Osteoblast (primary cell): ENCODE results near the gene C1R. TPM values are rescaled to one million over a fixed set of nuclear protein-coding genes. Genes with fewer than 3 reads are reported as not detected.

Source experiments
- DNase-seq: peaks from one replicate; pipeline ENCODE4 v3.0.0; 2011; ENCODE audit warnings: low spot score, mixed read lengths; ENCODE audit not compliant: insufficient read length; ENCODE audit errors: missing footprints
- H2AFZ ChIP-seq: 2 replicates; pipeline ENCODE4 v1.6.0; 2011; ENCODE audit warnings: mild to moderate bottlenecking, low read length
- H3K27ac ChIP-seq: 2 replicates; pipeline ENCODE4 v1.5.1; 2011; ENCODE audit warnings: mild to moderate bottlenecking, low read depth, low read length, moderate library complexity
- H3K27me3 ChIP-seq: 2 replicates; pipeline ENCODE4 v1.6.0; 2012; ENCODE audit warnings: mild to moderate bottlenecking, control low read depth, inconsistent platforms, low read length, moderate library complexity; ENCODE audit not compliant: insufficient read depth
- H3K36me3 ChIP-seq: 2 replicates; pipeline ENCODE4 v1.5.1; 2011; ENCODE audit warnings: mild to moderate bottlenecking, low read length, control low read depth, moderate library complexity; ENCODE audit not compliant: insufficient read depth
- H3K4me1 ChIP-seq: 2 replicates; pipeline ENCODE4 v1.5.1; 2011; ENCODE audit warnings: mild to moderate bottlenecking, low read length, control low read depth, moderate library complexity; ENCODE audit not compliant: insufficient read depth
- H3K4me2 ChIP-seq: 2 replicates; pipeline ENCODE4 v1.6.0; 2011; ENCODE audit warnings: mild to moderate bottlenecking, low read length; ENCODE audit not compliant: insufficient read depth
- H3K4me3 ChIP-seq: fragments of 200-600 bp; sonication (generic); 3 replicates; pipeline ENCODE4 v1.5.1; 2012; ENCODE audit warnings: mild to moderate bottlenecking, low read length, inconsistent platforms; ENCODE audit not compliant: insufficient read depth
- H3K79me2 ChIP-seq: 2 replicates; pipeline ENCODE4 v1.6.0; 2012; ENCODE audit warnings: mild to moderate bottlenecking, low read length, control low read depth, inconsistent platforms; ENCODE audit not compliant: insufficient read depth
- H3K9me3 ChIP-seq: 2 replicates; pipeline ENCODE4 v1.5.1; 2011; ENCODE audit warnings: low read depth, low read length, control low read depth
- H4K20me1 ChIP-seq: 2 replicates; pipeline ENCODE4 v1.6.0; 2012; ENCODE audit warnings: mild to moderate bottlenecking, low read length, control low read depth; ENCODE audit not compliant: insufficient read depth
- total RNA-seq: library from RNA; depleted of rRNA; stranded (reverse); fragments of >200 nt; gene quantifications from 2 replicates; pipeline ENCODE4 v1.2.3, GENCODE V29; 2012
- TF ChIP-seq, protein P1 (sequence below): IDR thresholded peaks from 2 replicates; pipeline ENCODE4 v1.5.1; 2011; ENCODE audit warnings: mild to moderate bottlenecking, low read depth, low read length, moderate library complexity; ENCODE audit errors: extremely low read depth

C1R gene
- total RNA-seq, 1 donor: 330 TPM

- Histone ChIP-seq H3K27me3 (no peaks in the 10 kb centered on the region), H3K9me3 (no peaks in the 10 kb centered on the region), H3K4me3 (no peak overlapping the region), H3K27ac (peak overlapping the region; percentile 61), H3K4me1 (peaks cover 29% of the 10 kb centered on the region), H2AFZ (no peak overlapping the region), H3K4me2 (peak overlapping the region; percentile 59), H3K36me3 (peaks cover 31% of the 10 kb centered on the region), H3K79me2 (no peaks in the 10 kb centered on the region), H4K20me1 (no peaks in the 10 kb centered on the region)
- TF ChIP-seq, protein P1, sequence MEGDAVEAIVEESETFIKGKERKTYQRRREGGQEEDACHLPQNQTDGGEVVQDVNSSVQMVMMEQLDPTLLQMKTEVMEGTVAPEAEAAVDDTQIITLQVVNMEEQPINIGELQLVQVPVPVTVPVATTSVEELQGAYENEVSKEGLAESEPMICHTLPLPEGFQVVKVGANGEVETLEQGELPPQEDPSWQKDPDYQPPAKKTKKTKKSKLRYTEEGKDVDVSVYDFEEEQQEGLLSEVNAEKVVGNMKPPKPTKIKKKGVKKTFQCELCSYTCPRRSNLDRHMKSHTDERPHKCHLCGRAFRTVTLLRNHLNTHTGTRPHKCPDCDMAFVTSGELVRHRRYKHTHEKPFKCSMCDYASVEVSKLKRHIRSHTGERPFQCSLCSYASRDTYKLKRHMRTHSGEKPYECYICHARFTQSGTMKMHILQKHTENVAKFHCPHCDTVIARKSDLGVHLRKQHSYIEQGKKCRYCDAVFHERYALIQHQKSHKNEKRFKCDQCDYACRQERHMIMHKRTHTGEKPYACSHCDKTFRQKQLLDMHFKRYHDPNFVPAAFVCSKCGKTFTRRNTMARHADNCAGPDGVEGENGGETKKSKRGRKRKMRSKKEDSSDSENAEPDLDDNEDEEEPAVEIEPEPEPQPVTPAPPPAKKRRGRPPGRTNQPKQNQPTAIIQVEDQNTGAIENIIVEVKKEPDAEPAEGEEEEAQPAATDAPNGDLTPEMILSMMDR: no peak
- no peak for DNase-seq
Measured at GRCh38 chr12:7079826-7080125, 12.5 kb downstream of the C1R start.

DNA sequence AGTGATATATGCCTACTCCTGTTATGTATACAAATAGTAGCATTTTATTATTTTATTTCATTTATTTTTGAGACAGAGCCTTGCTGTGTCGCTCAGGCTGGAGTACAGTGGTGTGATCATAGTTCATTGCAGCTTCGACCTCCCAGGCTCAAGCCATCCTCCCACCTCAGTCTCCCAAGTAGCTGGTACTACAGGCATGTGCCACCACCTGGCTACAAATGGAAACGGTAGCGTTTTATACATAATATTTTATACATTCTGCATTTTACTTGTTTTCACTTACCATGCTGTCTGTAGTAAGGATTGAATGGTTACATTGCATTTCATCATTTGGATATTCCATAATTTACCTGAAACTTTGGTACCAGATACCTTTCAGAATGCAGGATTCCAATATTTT, 14.1 kb downstream of the C1R start:
- no peak overlapping the region for H3K4me3 ChIP-seq
- H3K36me3 ChIP-seq: peaks cover 25% of the 10 kb centered on the region
- no peak overlapping the region for H3K27ac ChIP-seq
- TF ChIP-seq, protein P1: no peak
- no peaks in the 10 kb centered on the region for H4K20me1 ChIP-seq
- no peaks in the 10 kb centered on the region for H3K27me3 ChIP-seq
- no peak overlapping the region for H3K4me2 ChIP-seq
- no peak for DNase-seq
- H3K9me3 ChIP-seq: no peaks in the 10 kb centered on the region
- no peak overlapping the region for H2AFZ ChIP-seq
- H3K4me1 ChIP-seq: peaks cover 29% of the 10 kb centered on the region
- no peaks in the 10 kb centered on the region for H3K79me2 ChIP-seq

GRCh38 chr12:7076493-7076892, 15.8 kb downstream of the C1R start:
- H3K36me3 ChIP-seq: peaks cover 13% of the 10 kb centered on the region

GRCh38 chr12:7075939-7076338, 16.3 kb downstream of the C1R start:
- H3K27me3 ChIP-seq: no peaks in the 10 kb centered on the region
- H2AFZ ChIP-seq: no peak overlapping the region
- H3K27ac ChIP-seq: no peak overlapping the region
- H4K20me1 ChIP-seq: no peaks in the 10 kb centered on the region
- peak; percentile 63 for DNase-seq
- no peak overlapping the region for H3K4me3 ChIP-seq
- no peaks in the 10 kb centered on the region for H3K9me3 ChIP-seq
- TF ChIP-seq, protein P1: no peak
- H3K4me1 ChIP-seq: peaks cover 29% of the 10 kb centered on the region
- H3K79me2 ChIP-seq: no peaks in the 10 kb centered on the region
- no peak overlapping the region for H3K4me2 ChIP-seq
- H3K36me3 ChIP-seq: peaks cover 8% of the 10 kb centered on the region

More at GRCh38 chr12:7076493-7076892, 15.8 kb downstream of the C1R start:
- Histone ChIP-seq H4K20me1 (no peaks in the 10 kb centered on the region), H3K79me2 (no peaks in the 10 kb centered on the region), H2AFZ (no peak overlapping the region), H3K9me3 (no peaks in the 10 kb centered on the region), H3K4me3 (no peak overlapping the region), H3K27me3 (no peaks in the 10 kb centered on the region), H3K27ac (no peak overlapping the region), H3K4me1 (peaks cover 29% of the 10 kb centered on the region), H3K4me2 (no peak overlapping the region)
- DNase-seq: peak; percentile 5
- TF ChIP-seq, protein P1: no peak
